ENCODE results near the gene SMIM38. TPM values are rescaled to one million over a fixed set of nuclear protein-coding genes. Genes with fewer than 3 reads are reported as not detected.

SMIM38 gene
- total and polyA plus RNA-seq, 2 donors from 2014 or later, result 0.19 to 0.63 TPM

DNA sequence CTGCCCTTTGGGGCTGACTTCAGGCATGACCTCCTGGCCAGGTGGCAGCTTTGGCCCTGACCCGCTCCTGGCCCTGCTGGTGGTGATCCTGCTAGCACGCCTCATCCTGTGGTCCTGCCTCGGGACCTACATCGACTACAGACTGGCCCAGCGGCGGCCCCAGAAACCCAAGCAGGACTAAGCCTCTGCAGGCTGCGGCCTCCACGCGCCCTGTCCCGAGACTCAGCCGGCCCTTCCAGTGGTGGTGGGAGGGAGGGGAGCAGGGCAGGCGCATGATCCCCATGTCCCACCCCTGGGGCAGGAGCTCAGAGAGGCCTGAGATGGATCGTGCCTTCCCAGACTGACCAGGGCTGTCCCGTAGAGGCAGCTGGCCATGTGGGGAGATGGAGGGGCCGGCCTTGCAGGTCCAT lies 2.1 kb downstream of the SMIM38 start:
- H3K36me3 ChIP-seq (ENCODE audit: control insufficient read depth in 2 of 3, insufficient read depth in 3 of 3, low read length in 3 of 3), result no peaks in the 10 kb centered on the region
- no peak for FAIRE-seq
- intact Hi-C loops (cut with DNase I), result no loop called here
- peaks cover 0 to 2% (median 0%) of the 10 kb centered on the region in 3 donors for H3K4me1 ChIP-seq (ENCODE audit: control insufficient read depth in 2 of 3, insufficient read depth in 2 of 3, low read depth in 1 of 3, low read length in 3 of 3)
- H3K9ac ChIP-seq (ENCODE audit: low read length in 3 of 3), result no peak overlapping the region
- H3K27me3 ChIP-seq (ENCODE audit: control insufficient read depth, insufficient read depth, low read length), result no peaks in the 10 kb centered on the region
- TF ChIP-seq CTCF (IDR thresholded peaks at IDR 0.05; ENCODE audit: borderline replicate concordance, extremely low read depth, insufficient read depth), result no peak
- H3K27ac ChIP-seq (ENCODE audit: low read depth in 2 of 2, low read length in 2 of 2), result no peak overlapping the region
- H3K9me3 ChIP-seq (ENCODE audit: control insufficient read depth in 2 of 3, insufficient read depth in 1 of 3, low read length in 3 of 3), result peaks cover 0 to under 1% (median 0%) of the 10 kb centered on the region in 3 donors
- H3K4me3 ChIP-seq (ENCODE audit: low read length in 3 of 3), result no peak overlapping the region
- peak in 1 of 5 donors; percentile 70 for DNase-seq

GRCh38 chr11:69158301-69159149 lies 2.8 kb downstream of the SMIM38 start:
- peaks cover 0 to 2% (median 0%) of the 10 kb centered on the region in 3 donors for H3K4me1 ChIP-seq (ENCODE audit: control insufficient read depth in 2 of 3, insufficient read depth in 2 of 3, low read depth in 1 of 3, low read length in 3 of 3)
- H3K9me3 ChIP-seq (ENCODE audit: control insufficient read depth in 2 of 3, insufficient read depth in 1 of 3, low read length in 3 of 3), result peaks cover 0 to 3% (median 0%) of the 10 kb centered on the region in 3 donors
- H3K27ac ChIP-seq (ENCODE audit: low read depth in 2 of 2, low read length in 2 of 2), result no peak overlapping the region
- intact Hi-C loops (cut with DNase I), result no loop called here
- no peaks in the 10 kb centered on the region for H3K36me3 ChIP-seq (ENCODE audit: control insufficient read depth in 2 of 3, insufficient read depth in 3 of 3, low read length in 3 of 3)
- TF ChIP-seq CTCF (IDR thresholded peaks at IDR 0.05; ENCODE audit: borderline replicate concordance, extremely low read depth, insufficient read depth), result no peak
- FAIRE-seq (no peak), DNase-seq (no peak)
- H3K27me3 ChIP-seq (ENCODE audit: control insufficient read depth, insufficient read depth, low read length), result no peaks in the 10 kb centered on the region
- no peak overlapping the region for H3K9ac ChIP-seq (ENCODE audit: low read length in 3 of 3)
- H3K4me3 ChIP-seq (ENCODE audit: low read length in 3 of 3), result no peak overlapping the region

DNA sequence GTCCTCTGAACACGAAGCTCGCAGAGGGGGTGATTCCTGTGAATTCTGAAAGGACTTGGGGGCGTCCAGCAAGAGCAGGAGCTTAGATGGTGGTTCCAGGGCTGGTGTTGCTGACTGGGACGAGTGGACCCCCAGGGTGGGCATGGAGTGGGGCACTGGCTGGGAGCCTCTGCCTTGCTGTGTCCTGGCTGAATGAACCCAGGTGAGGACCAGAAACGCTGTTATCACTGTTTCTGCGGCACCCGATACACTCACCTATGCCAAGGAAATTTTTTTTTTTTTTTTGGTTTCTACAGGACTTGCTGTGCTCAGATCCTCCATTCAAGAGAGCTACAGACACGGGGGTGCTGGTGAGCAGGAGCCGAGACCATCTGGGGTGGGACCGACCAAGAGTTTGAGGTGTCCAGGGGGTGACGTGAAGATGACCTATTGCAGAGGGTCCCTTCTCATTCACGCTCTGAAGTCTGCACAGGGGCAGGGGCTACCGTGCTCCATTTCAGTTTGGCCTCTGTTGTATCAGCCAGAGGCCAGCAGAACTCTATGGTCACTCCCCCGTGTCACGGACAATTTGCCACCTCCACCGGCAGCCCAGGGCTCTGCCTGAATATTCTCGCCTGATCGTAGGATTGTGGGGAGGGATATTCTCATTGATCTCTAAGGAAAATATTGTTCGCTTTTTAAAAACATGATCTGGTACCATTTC lies 3.6 kb downstream of the SMIM38 start:
- Histone ChIP-seq H3K27ac (ENCODE audit: low read depth in 2 of 2, low read length in 2 of 2) (no peak overlapping the region), H3K36me3 (ENCODE audit: control insufficient read depth in 2 of 3, insufficient read depth in 3 of 3, low read length in 3 of 3) (no peaks in the 10 kb centered on the region), H3K9me3 (ENCODE audit: control insufficient read depth in 2 of 3, insufficient read depth in 1 of 3, low read length in 3 of 3) (peaks cover 0 to 3% (median 0%) of the 10 kb centered on the region in 3 donors), H3K4me1 (ENCODE audit: control insufficient read depth in 2 of 3, insufficient read depth in 2 of 3, low read depth in 1 of 3, low read length in 3 of 3) (peaks cover 0 to 2% (median 0%) of the 10 kb centered on the region in 3 donors), H3K9ac (ENCODE audit: low read length in 3 of 3) (no peak overlapping the region), H3K4me3 (ENCODE audit: low read length in 3 of 3) (no peak overlapping the region), H3K27me3 (ENCODE audit: control insufficient read depth, insufficient read depth, low read length) (no peaks in the 10 kb centered on the region)
- intact Hi-C loops (cut with DNase I), result no loop called here
- no peak for FAIRE-seq
- TF ChIP-seq CTCF (IDR thresholded peaks at IDR 0.05; ENCODE audit: borderline replicate concordance, extremely low read depth, insufficient read depth), result no peak
- DNase-seq, result peak in 4 of 5 donors; percentile 45 to 63 (median 58)

Data from kidney (tissue), 14 donors.